Neuronal stem cell (in vitro differentiated cells): ENCODE measurements around the gene TSR3.

Experiments used
- DNase-seq: peaks from one replicate; pipeline ENCODE4 v3.0.0-alpha.2; 2013; ENCODE audit warnings: low spot score
- H2AFZ ChIP-seq: one replicate; pipeline ENCODE4 v1.6.1; 2013; ENCODE audit warnings: mild to moderate bottlenecking, low read length, inconsistent platforms
- H2AK5ac ChIP-seq: 2 replicates; pipeline ENCODE4 v1.6.1; 2013; ENCODE audit warnings: low read depth, mild to moderate bottlenecking, inconsistent platforms, low read length, moderate library complexity, mixed read lengths
- H2BK120ac ChIP-seq: 2 replicates; pipeline ENCODE4 v1.6.1; 2013; ENCODE audit warnings: low read depth, mild to moderate bottlenecking, inconsistent platforms, low read length, moderate library complexity, mixed read lengths
- H2BK12ac ChIP-seq: one replicate; pipeline ENCODE4 v1.6.1; 2013; ENCODE audit warnings: low read length, inconsistent platforms
- H2BK15ac ChIP-seq: 2 replicates; pipeline ENCODE4 v1.6.1; 2013; ENCODE audit warnings: mild to moderate bottlenecking, low read length, inconsistent platforms, mixed read lengths
- H2BK5ac ChIP-seq: one replicate; pipeline ENCODE4 v1.6.1; 2013; ENCODE audit warnings: inconsistent platforms, mild to moderate bottlenecking, low read length, moderate library complexity
- H3K14ac ChIP-seq: one replicate; pipeline ENCODE4 v1.6.1; 2013; ENCODE audit warnings: low read length, inconsistent platforms
- H3K18ac ChIP-seq: 2 replicates; pipeline ENCODE4 v1.6.1; 2013; ENCODE audit warnings: low read length, inconsistent platforms
- H3K23ac ChIP-seq: 2 replicates; pipeline ENCODE4 v1.6.1; 2013; ENCODE audit warnings: low read depth, mild to moderate bottlenecking, mixed read lengths, low read length, inconsistent platforms; ENCODE audit not compliant: poor library complexity
- H3K27ac ChIP-seq: replicated peaks from 3 replicates; pipeline ENCODE4 v1.5.1; 2013; ENCODE audit warnings: low read length, inconsistent platforms
- H3K27me3 ChIP-seq, 3 experiments: 2 replicates each; pipeline ENCODE4 v1.6.1; 2013; ENCODE audit warnings: low read length in 3 of 3, mild to moderate bottlenecking in 2 of 3, inconsistent platforms in 1 of 3, low read depth in 1 of 3, mixed read lengths in 1 of 3, moderate library complexity in 1 of 3; ENCODE audit not compliant: control insufficient read depth in 3 of 3, insufficient read depth in 3 of 3
- H3K36me3 ChIP-seq, 2 donors: replicated peaks in 1 of 2; 2 replicates each; pipeline ENCODE4 v1.6.1; 2013; ENCODE audit warnings: low read length in 2 of 2; ENCODE audit not compliant: control insufficient read depth in 2 of 2, insufficient read depth in 2 of 2
- H3K4ac ChIP-seq: 2 replicates; pipeline ENCODE4 v1.6.1; 2013; ENCODE audit warnings: inconsistent platforms, mild to moderate bottlenecking, low read length, moderate library complexity
- H3K4me1 ChIP-seq, 2 donors: 1 replicate in 1 of 2; 2 replicates in 1 of 2; pipeline ENCODE4 v1.6.1; 2013; ENCODE audit warnings: low read length in 2 of 2, low read depth in 1 of 2; ENCODE audit not compliant: control insufficient read depth in 2 of 2, insufficient read depth in 1 of 2
- H3K4me2 ChIP-seq: one replicate; pipeline ENCODE4 v1.6.1; 2013; ENCODE audit warnings: mild to moderate bottlenecking, low read length, inconsistent platforms; ENCODE audit not compliant: insufficient read depth, poor library complexity, severe bottlenecking
- H3K4me3 ChIP-seq, 2 donors: 2 replicates each; pipeline ENCODE4 v1.5.1; 2013; ENCODE audit warnings: low read length in 2 of 2, mild to moderate bottlenecking in 2 of 2, inconsistent platforms in 1 of 2, moderate library complexity in 1 of 2
- H3K79me1 ChIP-seq: one replicate; pipeline ENCODE4 v1.6.1; 2013; ENCODE audit warnings: low read depth, mild to moderate bottlenecking, inconsistent platforms, low read length, moderate library complexity
- H3K9ac ChIP-seq: one replicate; pipeline ENCODE4 v1.6.1; 2013; ENCODE audit warnings: mild to moderate bottlenecking, low read depth, low read length, inconsistent platforms; ENCODE audit not compliant: poor library complexity
- H3K9me3 ChIP-seq, 2 donors: replicated peaks in 1 of 2; 2 replicates each; pipeline versions ENCODE3 to v1.6.1; 2013; ENCODE audit warnings: low read length in 2 of 2, mild to moderate bottlenecking in 2 of 2, inconsistent platforms in 1 of 2, low read depth in 1 of 2, mixed read lengths in 1 of 2, moderate library complexity in 1 of 2; ENCODE audit not compliant: control insufficient read depth in 2 of 2, insufficient read depth in 1 of 2
- H4K8ac ChIP-seq: one replicate; pipeline ENCODE4 v1.6.1; 2013; ENCODE audit warnings: low read depth, mild to moderate bottlenecking, inconsistent platforms, low read length, moderate library complexity
- H4K91ac ChIP-seq: one replicate; pipeline ENCODE4 v1.6.1; 2013; ENCODE audit warnings: low read length, low read depth, mild to moderate bottlenecking, inconsistent platforms; ENCODE audit not compliant: poor library complexity
- WGBS, 2 donors: extraction: QIAGEN DNeasy Blood & Tissue Kit; methylation state at CpG; one replicate each; pipeline ENCODE4 v1.1.7; 2013; ENCODE audit warnings: missing lambda C conversion rate in 2 of 2, mixed read lengths in 1 of 2; ENCODE audit not compliant: insufficient read length in 2 of 2, insufficient replicate concordance in 1 of 2; ENCODE audit errors: extremely low coverage in 2 of 2; 5-methylcytosine and 5-hydroxymethylcytosine counted together

The TSR3 gene

DNA sequence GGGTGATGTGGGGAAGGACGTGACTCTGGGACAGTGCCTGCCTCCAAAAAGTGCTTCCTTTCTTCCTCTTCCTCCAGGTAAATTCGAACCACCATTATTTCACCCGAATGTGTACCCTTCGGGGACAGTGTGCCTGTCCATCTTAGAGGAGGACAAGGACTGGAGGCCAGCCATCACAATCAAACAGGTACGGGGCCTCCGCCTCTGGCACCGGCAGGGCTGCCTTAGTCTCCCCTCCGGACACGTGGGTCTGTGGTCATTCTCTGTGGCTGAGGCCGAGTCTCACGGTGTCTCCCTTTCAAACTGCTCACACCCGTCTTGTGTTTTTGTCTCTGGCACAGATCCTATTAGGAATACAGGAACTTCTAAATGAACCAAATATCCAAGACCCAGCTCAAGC is 31.6 kb downstream of the TSR3 start:
- H2BK5ac ChIP-seq = no peak overlapping the region
- H3K9ac ChIP-seq = no peak overlapping the region
- no peak overlapping the region for H3K4ac ChIP-seq
- no peak overlapping the region for H3K4me2 ChIP-seq
- H3K27ac ChIP-seq = no peak overlapping the region
- peaks cover 31% of the 10 kb centered on the region for H3K79me1 ChIP-seq
- DNase-seq = no peak
- H4K8ac ChIP-seq = peak overlapping the region; percentile 19
- peaks cover 77 to 95% of the 10 kb centered on the region in 2 donors for H3K36me3 ChIP-seq
- peaks cover 0 to 4% of the 10 kb centered on the region in 2 donors for H3K9me3 ChIP-seq
- no peak overlapping the region for H4K91ac ChIP-seq
- no peak overlapping the region for H3K14ac ChIP-seq
- H2BK12ac ChIP-seq = no peak overlapping the region
- H2BK120ac ChIP-seq = no peak overlapping the region
- WGBS, 2 donors = no CpG with 5 or more reads among the region's 12 CpGs
- no peaks in the 10 kb centered on the region for H3K27me3 ChIP-seq
- no peak overlapping the region for H2AK5ac ChIP-seq
- no peak overlapping the region for H2BK15ac ChIP-seq
- no peak overlapping the region for H2AFZ ChIP-seq
- H3K4me1 ChIP-seq = no peaks in the 10 kb centered on the region
- no peak overlapping the region for H3K4me3 ChIP-seq
- H3K18ac ChIP-seq = no peak overlapping the region
- no peak overlapping the region for H3K23ac ChIP-seq

DNA sequence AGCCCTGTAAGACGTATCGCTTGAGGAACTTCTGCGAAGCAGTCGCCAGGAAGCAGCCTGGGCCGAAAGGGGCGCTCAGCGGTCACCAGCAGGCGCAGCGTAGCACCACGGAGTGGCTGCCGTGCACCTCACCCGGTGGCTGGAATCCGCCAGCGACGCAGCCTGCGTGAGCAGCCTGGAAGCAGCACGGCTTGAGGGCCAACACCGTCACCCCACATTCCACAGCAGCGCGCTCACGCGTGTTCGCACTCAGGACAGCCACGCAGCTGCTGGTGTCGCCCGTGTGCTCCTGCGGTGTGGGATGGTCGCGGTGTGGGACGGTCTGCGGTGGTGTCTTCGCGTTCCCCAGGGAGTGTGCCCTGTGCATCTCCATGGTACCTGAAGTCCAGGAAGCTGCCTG is 32.6 kb downstream of the TSR3 start:
- WGBS, 2 donors = no CpG with 5 or more reads among the region's 33 CpGs
- Histone ChIP-seq H3K14ac (peak overlapping the region; percentile 63), H2AFZ (no peak overlapping the region), H3K9me3 (peaks cover 0 to 4% of the 10 kb centered on the region in 2 donors), H2BK15ac (no peak overlapping the region), H3K23ac (peak overlapping the region; percentile 99), H3K36me3 (peaks cover 82 to 95% of the 10 kb centered on the region in 2 donors), H3K79me1 (peaks cover 41% of the 10 kb centered on the region), H2BK12ac (peak overlapping the region; percentile 94), H3K4ac (no peak overlapping the region), H2AK5ac (no peak overlapping the region), H3K4me2 (no peak overlapping the region), H3K27ac (no peak overlapping the region), H3K4me3 (peak overlapping the region in 1 of 2 donors; percentile 4), H4K91ac (no peak overlapping the region), H2BK5ac (peak overlapping the region; percentile 39), H4K8ac (no peak overlapping the region), H3K4me1 (no peaks in the 10 kb centered on the region), H3K27me3 (no peaks in the 10 kb centered on the region), H3K18ac (peak overlapping the region; percentile 64), H3K9ac (peak overlapping the region; percentile 70), H2BK120ac (no peak overlapping the region)
- DNase-seq = no peak

DNA sequence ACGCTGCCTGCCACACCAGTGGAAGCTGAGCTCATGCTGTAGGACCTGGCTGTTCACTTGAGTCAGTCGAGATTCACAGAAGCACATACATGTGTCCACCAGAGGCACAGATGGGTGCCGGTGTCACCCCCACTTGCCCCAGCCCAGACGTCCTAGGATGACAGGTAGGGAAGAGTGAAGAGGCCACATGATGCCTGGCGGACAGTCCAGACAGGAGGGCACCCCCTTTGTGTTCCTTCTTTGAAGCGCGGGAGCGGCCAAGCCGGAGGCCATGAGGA is 33.5 kb downstream of the TSR3 start:
- Histone ChIP-seq H3K4me1 (no peaks in the 10 kb centered on the region), H3K9ac (peak overlapping the region; percentile 44), H3K14ac (no peak overlapping the region), H3K27ac (no peak overlapping the region), H2AFZ (no peak overlapping the region), H4K8ac (no peak overlapping the region), H3K4me3 (peak overlapping the region in 1 of 2 donors; percentile 6), H3K79me1 (peaks cover 46% of the 10 kb centered on the region), H2BK12ac (no peak overlapping the region), H3K18ac (no peak overlapping the region), H3K4me2 (no peak overlapping the region), H4K91ac (no peak overlapping the region), H3K9me3 (peaks cover 0 to 4% of the 10 kb centered on the region in 2 donors), H3K36me3 (peaks cover 80 to 94% of the 10 kb centered on the region in 2 donors), H2BK5ac (no peak overlapping the region), H3K23ac (no peak overlapping the region), H2BK15ac (no peak overlapping the region), H3K27me3 (no peaks in the 10 kb centered on the region), H2AK5ac (no peak overlapping the region), H2BK120ac (no peak overlapping the region), H3K4ac (no peak overlapping the region)
- DNase-seq = no peak
- no CpG with 5 or more reads among the region's 9 CpGs for WGBS, 2 donors

DNA sequence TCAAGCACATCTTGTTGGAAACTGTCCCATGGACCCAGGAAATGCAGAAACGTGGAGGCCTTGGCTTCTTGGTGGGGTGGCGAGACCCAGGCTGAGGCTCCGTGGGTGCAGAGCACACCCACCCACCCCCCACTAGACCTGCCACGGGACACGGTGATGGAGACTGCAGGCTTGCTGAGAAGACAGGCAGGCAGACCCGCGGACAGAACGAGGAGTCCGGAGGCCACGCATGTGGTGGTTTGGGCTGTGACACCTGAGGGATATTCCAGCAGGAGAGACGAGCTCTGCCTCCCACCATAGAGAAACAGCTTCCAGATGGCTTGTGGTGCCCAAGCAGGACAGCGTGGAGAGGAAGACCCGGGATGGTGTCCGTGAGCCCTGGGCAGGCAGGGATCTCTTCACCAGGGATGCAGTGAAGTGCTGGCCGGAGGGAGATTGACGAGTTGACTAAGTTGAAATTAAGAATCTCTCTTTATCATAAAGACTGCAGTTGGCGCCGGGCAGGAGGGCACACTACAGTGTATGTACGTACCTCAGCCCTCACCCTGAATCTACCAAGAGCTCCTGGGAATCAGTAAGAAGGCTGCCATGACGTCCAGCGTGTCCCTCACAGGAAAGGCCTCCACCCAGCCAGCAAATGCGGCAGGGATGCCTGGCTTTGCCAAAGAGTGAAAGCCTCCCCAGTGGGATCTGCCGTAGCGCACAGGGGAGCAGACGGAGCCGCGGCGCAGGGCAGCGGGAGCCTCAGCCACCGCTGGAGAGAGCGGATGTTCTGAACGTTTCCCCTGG is 34.0 kb downstream of the TSR3 start:
- no CpG with 5 or more reads among the region's 32 CpGs for WGBS, 2 donors
- no peak overlapping the region for H2BK5ac ChIP-seq
- H3K9ac ChIP-seq = peak overlapping the region; percentile 44
- H2BK12ac ChIP-seq = no peak overlapping the region
- no peak overlapping the region for H2AK5ac ChIP-seq
- peaks cover 0 to 4% of the 10 kb centered on the region in 2 donors for H3K9me3 ChIP-seq
- H3K4me3 ChIP-seq = no peak overlapping the region
- no peak overlapping the region for H3K4ac ChIP-seq
- no peaks in the 10 kb centered on the region for H3K27me3 ChIP-seq
- no peak overlapping the region for H3K4me2 ChIP-seq
- H4K8ac ChIP-seq = peak overlapping the region; percentile 43
- no peaks in the 10 kb centered on the region for H3K4me1 ChIP-seq
- no peak overlapping the region for H3K14ac ChIP-seq
- peaks cover 50% of the 10 kb centered on the region for H3K79me1 ChIP-seq
- no peak overlapping the region for H3K27ac ChIP-seq
- no peak overlapping the region for H3K23ac ChIP-seq
- no peak overlapping the region for H2BK120ac ChIP-seq
- H2BK15ac ChIP-seq = no peak overlapping the region
- H3K18ac ChIP-seq = no peak overlapping the region
- peaks cover 83 to 96% of the 10 kb centered on the region in 2 donors for H3K36me3 ChIP-seq
- H2AFZ ChIP-seq = no peak overlapping the region
- no peak for DNase-seq
- H4K91ac ChIP-seq = no peak overlapping the region
